Ecto neural progenitor cell (in vitro differentiated cells): Measurements from ENCODE around the gene TLL2.
"Not testable (repeated sequence)": the region's sequence is repeated elsewhere in the genome, so short reads cannot be mapped to it uniquely, and the experiment has no call there.

Experiments
- DNase-seq: peaks from one replicate; pipeline ENCODE4 v3.0.0-alpha.2; 2018; ENCODE audit warnings: low spot score

The TLL2 gene

DNA sequence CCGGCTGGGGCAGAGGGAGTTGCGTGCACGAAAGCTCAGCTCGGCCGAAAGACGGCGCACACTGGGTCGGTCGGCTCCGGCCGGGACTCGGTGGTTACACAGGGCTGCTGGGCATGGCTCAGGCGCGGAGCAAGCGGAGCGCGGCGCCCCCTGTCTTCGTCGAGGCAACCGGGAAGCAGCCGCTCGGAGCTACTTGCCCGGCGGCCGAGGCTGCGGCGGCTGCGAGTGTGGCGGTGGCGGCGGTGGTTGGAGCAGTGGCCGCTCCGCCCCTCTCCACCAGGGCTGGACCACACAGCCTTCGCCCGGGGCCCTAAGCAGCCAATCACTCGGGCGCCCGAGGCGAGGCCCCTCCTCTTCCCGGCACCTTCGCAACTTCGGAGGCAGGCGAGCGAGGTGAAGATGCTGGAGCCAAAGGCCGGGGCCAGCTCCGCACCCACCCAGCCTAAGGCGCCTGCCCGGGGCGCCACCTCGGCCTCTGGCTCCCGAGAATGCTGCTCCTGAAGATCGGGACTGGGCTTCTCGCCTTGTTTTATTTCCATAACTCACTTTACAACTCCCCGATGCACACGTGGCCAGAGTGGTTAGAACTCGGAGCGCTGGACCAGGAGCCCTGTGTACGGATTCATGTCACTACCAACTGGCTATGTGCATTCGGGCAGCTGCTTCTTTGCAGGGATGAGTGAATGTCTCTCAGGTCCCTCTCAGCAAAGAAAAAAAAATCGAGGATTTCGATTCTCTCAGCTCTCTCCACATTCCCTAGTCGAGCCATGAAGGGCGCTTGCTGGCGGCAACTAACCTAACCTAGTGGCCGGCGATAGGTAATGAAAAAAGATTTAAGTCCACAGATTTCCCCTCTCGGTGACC, at the start of gene TLL2:
Gene TLL2 (minus strand): TSS at position 229 of the 864 bp plus-strand sequence. CDS start 241 bp downstream, outside the sequence.
- DNase-seq, result peak; percentile 96

DNA sequence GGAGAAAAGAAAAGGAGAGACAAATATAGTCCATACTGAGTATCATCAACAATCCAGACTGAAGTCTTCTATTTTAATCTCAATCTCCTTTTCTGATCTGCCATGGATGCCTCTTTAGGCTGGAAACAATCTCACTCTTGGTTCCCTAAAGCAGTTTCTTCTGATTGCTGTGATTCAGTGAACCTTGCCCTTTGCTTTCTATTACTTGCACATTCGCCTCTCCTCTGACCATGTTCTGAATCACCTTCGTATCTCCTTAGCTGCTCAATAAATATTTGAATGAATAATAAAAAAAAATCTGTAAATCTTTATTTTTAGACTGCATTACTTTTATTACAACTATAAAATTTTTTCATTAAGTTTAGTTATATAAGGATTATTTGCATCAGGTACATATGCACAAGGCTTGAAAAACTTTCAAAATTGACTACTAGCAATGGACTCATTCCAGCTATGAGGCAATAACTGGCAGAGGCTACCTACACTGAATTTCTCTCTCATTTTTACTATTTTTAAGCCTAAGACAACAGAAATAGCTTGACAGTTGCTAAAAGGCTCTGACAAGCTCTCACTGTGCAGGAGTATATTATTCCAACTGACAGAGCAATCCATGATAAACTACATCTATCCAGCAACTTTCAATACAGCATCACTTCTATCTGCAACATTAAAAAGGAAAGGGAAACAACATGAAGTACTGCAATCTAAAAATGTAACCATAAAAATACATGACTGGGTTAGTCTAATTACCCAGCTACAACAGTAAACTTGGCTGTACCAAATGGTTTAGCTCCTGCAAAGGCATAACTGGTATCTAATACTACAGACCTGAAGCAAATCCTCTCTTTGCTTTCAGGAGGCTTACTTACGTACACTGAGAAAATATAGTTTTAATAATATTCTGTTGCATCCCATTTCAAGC, 47.5 kb upstream of the TLL2 start:
- DNase-seq, result no peak

DNA sequence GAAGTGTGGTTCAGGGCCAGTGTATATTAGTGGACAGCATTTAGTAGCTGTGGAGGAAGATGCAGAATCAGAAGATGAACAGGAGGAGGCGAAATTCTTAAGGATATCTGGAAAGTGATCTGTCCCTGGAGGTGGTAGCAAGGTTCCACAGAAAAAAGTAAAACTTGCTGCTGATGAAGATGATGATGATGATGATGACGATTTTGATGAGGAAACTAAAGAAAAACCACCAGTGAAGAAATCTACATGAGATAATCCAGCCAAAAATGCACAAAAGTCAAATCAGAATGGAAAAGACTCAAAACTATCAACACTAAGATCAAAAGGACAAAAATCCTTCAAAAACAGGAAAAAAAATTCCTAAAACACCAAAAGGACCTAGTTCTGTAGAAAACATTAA, 46.8 kb upstream of the TLL2 start:
- DNase-seq, result no peak

DNA sequence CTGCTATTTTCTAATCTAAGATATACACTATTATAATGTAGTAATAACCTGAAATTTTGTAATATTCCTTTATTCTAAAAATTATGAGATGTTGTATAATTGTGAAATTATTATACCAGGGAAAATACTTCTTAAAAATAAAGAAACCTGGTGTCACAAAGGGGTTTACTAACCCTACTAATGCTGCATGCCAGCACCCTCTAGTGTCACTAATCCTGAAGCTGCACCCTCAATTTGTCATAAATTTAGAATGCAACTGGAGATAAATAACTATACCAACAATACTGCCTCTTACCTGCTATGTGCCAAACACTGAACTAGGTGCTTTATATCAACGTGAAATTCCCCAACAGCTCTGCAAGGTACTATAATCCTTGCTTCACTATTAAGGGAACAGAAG, 42.3 kb upstream of the TLL2 start:
- no peak for DNase-seq

DNA sequence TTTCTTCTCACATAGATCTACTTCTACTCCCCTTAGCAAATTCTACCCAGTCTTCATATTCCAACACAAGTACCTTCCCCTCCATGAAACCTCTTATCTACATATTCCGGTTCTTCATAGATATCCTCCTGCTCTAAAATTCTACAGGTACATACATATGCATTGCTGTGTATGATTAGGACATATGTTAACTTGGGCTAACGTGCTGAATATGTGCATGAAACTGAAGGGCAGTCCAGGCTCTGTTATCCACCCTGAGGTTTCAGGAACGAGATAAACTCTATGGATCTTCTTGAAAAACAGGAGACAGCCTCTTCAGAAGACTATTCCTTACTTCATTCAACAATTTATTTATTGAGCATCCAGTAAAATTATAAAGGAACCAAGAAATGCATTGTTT, 41.6 kb upstream of the TLL2 start:
- no peak for DNase-seq

DNA sequence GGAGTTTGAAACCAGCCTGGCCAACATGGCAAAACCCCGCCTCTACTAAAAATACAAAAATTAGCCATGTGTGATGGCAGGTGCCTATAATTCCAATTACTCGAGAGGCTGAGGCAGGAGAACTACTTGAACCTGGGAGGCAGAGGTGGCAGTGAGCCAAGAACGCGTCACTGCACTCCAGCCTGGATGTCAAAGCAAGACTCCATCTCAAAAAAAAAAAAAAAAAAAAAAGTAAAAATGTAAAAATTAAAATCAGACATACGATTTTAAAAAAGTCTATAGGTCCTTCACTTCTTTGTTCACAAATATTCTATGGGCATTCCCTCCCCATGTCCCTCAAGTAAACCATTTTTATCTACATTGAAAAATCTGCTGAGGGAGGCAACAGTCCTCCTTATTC, 34.9 kb upstream of the TLL2 start:
- no peak for DNase-seq

DNA sequence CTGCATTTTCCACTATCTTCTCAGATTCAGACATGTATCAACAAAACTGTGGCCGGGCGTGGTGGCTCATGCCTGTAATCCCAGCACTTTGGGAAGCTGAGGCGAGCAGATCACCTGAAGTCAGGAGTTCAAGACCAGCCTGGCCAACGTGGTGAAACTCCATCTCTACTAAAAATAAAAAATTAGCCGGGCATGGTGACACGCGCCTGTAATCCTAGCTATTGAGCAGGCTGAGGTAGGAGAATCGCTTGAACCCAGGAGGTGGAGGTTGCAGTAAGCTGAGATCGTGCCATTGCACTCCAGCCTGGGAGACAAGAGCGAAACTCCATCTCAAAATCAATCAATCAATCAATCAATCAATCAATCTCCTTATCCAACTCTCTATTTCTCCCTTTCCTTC, 31.8 kb upstream of the TLL2 start:
- not testable (repeated sequence) for DNase-seq

DNA sequence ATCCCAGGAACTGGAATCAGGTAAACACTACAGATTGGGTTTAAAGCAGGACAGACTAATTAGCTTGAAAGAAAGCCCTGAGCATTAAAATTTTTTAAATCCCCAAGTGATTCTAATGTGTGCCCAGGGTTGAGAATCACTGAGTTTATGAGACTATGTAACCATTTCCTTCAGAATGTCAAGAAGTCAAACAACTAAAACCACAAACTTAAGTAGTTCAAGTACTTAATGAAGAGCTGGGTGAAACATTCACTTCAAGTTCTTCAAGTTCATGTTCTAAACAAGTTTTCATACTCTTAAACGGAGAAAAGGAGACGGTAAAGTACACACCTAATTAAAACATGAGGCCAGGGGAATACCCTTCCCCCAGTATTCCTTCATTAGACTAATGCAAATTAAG, 28.2 kb upstream of the TLL2 start:
- DNase-seq, result no peak

DNA sequence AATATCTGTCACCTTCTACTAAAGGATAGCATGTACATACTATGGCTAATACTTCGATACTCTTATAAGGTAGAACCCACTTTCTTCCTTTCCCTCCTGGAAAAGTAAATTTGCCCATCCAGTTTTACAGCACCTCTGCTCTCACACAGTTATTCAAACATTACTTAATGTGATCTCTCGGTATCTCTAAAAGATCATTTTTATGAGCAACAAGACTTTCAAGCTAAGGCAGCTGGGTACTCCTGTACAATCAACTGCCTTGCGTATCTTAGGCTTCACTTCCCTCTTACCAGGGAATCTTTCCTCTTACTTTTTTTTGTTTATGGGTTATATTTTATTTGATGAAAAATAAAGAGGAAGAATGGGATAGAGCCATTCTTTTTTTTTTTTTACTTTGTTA, 26.5 kb upstream of the TLL2 start:
- no peak for DNase-seq

DNA sequence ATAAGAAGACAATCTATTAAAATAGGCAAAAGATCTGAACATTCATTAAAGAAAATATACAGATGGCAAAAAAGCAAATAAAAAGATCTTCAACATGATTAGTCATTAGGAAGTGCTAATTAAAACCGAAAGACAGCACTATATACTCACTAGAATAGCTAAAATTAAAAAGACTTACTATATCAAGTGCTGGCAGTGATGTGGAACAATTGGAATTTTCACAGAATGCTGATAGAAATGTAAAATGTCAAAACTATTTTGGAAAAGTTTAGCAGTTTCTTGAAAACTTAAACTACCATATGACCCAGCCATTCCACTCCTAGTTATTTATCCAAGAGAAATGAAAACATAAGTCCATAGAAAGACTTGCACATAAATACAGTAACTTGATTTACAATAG, 25.0 kb upstream of the TLL2 start:
- no peak for DNase-seq

DNA sequence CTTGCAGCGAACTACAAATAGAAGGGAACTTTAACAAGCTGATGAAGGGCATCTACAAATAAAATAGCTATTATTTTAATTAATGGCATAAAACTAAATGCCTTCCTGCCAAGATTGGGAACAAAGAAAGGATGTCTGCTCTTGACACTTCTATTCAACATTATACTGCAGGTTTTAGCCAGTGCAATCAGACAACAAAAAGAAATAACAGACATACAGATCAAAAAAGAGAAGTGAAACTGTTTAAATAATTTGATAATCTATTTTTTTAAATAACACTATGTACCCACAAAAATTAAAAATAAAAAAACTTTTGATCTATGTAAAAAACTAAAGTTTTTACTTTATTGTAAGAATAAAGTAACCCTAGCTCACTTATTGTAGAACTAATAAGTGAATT, 22.4 kb upstream of the TLL2 start:
- DNase-seq, result no peak

DNA sequence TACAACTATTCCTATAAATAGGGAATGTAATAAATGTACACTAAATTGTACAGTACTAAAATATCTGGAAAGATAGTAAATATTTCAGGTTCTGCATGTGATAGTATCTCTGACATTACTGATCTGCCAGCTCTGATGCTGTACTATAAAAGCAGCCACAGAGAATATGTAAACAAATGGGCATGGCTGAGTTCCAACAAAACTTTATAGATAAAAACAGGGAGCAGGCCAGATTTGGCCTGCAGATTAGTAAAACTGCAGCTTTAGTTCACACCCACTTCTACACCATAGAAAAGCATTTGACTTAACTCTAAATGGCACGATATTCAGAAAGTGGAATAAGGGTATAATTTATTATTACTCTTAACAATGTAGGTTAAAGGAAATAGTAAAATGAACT, 18.8 kb upstream of the TLL2 start:
- DNase-seq, result no peak

DNA sequence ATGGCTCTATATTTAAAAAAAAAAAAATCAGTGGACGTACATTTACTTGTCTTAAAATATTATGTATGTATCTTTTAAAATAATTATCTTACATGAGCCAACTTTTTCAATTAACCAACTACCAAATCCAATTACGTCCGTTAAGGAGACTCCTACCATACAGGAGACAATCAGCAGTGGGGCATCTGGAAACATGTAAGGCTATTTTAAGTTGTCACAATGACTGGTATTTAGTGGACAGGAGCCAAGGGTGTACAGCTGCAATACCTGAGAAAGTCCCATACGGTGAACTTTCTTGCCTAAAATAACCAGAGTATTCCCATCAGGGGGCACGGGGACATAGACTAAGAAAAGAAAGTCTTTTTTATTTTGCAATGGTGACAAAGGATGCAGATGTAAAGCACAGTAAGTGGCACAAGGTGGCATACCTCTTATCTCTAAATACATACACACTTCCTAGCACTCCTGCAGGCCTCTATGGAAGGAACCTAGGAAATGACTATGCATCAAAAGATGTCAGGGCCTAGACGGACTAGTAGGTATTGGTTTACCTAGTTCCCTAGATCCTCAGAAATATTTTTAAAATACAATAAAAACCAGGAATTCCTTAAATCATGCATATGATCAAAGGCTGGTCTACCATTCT, 16.0 kb upstream of the TLL2 start:
- no peak for DNase-seq

DNA sequence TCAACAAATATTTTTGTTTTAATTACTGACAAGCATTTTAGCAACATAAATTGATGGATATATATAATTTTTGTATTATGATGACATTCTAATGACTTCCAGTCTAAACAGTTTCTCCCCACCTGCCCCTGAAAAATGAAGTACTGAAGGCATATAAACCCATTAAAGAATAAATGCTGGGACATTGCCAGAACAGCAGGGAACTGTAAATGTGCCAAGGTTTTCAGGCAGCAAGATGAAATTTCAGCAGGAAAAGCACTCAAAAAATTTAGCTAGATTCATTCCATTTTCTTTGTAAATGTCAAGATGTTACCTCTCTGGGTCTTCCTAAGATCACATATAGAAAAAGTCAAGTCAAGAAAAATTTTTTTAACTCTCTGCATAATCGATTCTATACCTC, 11.0 kb upstream of the TLL2 start:
- DNase-seq, result no peak

DNA sequence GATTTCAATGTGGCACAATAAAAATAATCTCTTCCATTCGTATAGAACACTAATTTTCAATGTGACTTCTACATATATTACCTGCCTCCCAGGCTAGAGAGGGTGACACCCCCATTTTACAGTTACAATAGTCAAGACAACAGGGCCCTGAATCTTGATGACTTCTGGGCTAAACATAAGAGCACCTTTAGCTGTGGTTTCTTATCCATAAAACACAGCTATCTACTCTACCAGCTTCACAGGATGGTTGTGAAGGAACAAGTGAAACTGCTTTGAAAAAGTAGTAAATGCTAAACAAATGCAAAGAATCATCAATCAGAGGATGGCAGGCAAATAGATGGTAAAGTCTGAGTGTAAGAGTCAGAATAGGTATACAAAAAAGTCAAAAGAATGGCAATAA, 3.6 kb upstream of the TLL2 start:
- no peak for DNase-seq

DNA sequence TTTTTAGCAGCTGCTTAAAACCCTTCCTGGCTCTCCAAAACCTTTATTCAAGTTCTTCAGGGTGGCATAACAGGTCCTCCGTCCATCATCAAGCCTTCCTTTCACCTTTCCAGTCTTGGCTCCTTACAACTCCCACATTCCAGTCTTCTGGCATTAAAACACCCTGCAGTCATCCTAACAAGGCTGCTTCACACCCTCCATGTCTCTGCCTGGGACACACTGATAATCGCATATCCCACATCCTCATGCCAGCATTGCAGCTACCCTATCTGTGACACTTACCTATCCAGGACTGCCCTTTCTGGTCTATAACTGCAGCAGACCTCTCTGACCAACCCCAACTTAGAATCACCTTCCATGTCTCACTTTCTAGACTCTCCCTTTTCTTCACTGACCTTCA, 2.6 kb upstream of the TLL2 start:
- DNase-seq, result no peak

DNA sequence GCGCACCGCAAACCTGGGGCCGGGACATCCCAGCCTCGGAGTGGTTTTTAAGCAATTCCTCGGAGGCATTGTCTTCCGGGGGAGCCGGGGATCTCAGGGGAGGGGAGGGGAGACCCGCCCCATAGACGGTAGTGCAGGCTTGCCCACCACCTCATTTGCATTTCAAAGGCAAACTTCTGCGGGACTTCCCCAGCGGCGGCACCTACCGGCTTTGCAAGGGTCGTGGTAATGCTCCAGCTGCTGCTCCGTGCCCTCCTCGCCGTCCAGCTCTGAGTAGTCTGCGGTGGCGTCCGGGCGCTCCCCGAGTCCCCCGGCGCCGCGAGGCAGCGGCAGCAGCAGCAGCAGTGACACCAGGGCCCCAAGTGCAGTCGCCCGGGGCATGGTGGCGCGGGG, 425 bp downstream of the TLL2 start:
- no peak for DNase-seq

DNA sequence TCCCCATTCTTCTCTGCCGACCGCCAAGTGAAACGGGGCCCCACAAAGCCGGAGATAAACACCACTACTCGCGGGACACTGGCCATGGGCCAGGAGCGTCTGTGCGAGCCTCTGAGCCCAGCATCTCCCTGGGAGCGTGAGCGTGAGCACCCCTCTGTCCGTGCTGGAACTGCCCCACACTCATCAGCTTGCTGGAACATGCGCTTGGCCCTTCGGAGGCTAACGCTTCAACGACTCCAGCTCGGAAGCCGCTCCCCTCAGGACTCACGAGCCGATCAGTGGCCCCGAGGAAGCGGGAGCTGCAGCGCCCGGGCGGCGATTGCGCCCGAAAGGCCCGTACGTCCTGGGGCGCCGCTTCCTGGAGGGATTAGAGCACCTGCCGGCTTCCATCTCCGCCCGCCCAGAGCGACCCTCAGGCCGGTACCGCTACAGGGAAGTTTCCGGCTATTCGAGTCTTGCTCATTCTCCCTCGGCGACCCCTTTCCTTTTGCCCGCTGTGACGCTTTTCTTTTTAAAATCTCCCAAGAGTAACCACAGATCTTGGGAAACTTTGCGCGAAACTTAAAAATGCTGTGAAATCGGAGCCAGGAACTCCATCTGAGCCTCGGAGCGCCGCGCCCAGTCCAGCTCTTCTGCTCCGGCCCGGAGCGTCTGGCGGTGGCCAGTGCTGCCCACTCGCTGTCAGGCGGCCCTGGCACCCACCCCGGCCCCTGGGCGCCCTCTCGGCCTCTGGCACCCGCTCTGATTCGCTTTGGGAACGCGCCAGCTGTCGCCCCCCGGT, 1.0 kb downstream of the TLL2 start:
- peak; percentile 67 for DNase-seq

DNA sequence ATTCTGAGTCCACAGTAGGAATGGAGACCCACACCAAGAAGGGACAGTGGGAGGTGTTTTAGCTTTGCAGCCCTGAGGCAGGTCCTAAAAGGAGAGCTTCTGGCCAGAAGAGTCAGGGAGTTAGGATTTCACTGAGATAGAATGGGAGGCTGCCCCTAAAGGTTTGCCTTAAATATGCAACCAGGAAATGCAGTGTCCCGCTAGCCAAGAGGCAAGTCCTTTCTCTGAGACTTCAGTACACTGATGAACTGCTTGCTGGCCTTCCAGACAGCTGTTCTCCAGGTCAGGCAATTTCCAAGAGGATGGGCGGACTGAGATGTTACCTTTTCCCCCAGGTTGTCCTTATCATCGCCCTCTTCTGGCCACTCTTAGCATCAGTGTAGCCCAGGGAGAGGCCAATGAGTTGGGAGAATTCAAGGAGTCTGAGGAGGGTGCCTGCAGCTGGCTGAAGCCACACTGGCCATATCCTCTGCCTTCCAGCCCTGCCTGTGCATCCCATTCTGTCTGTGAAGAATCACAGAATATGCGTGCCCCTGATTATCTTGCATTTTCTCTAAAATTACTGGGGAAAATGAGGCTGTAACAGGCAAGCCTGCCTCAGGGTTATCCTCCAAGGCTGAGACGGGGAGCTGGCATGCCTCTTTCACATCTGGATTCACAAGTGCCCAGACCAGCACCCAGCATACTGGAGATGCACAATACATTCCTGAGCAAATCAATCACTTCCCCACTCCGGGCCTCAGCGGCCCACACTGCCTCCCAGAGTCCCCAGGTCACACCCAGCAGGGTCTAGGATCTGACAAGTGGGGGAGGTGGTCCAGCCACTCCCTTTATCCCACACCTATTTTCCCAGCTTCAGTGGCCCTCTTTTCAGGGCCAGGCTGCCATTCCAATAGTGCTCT, 2.4 kb downstream of the TLL2 start:
- DNase-seq, result peak; percentile 70

DNA sequence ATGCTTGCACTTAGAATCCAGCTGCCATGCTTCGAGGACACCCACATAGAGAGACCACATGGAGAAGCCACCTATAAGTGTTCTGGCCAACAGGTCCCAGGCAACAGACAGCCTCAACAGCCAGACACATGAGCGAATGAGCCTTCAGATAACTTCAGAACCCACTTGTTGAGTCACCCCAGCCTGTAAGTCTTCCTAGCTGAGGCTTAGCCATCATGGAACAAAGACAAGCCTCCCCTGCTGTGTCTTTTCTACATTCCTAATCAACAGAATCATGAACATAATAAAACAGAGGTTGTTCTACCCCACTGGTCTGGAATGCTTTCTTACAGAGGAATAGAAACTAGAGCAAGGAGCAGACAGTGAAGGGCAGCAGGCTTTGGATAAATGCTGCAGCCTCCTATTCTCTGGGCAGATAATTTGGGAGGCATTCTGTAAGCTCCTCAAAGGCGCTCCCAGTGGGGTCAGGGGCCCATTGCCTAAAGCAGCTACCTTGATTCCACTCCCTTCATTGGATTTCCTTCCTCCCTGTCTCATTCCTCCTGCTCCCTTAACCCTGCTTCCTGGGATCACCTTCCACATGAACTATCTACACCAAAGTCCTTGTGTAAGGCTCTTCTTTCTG, 4.6 kb downstream of the TLL2 start:
- no peak for DNase-seq
